ENCODE results near the gene FANCL.
"Not testable (repeated sequence)": the region's sequence is repeated elsewhere in the genome, so short reads cannot be mapped to it uniquely, and the experiment has no call there.

The FANCL gene

GRCh38 chr2:58206785-58207184, 34.3 kb downstream of the FANCL start:
- DNase-seq (ENCODE audit: low spot score) = no peak

- no peak for DNase-seq (ENCODE audit: low spot score)
Measured at GRCh38 chr2:58204195-58204959, 36.7 kb downstream of the FANCL start.

- no peak for DNase-seq (ENCODE audit: low spot score)
Measured at GRCh38 chr2:58203018-58203417, 38.1 kb downstream of the FANCL start.

GRCh38 chr2:58202404-58202803, 38.7 kb downstream of the FANCL start:
- DNase-seq (ENCODE audit: low spot score) = no peak

GRCh38 chr2:58197894-58198293, 43.2 kb downstream of the FANCL start:
- no peak for DNase-seq (ENCODE audit: low spot score)

- no peak for DNase-seq (ENCODE audit: low spot score)
Measured at GRCh38 chr2:58195662-58196061, 45.5 kb downstream of the FANCL start.

GRCh38 chr2:58194458-58194857, 46.7 kb downstream of the FANCL start:
- no peak for DNase-seq (ENCODE audit: low spot score)

GRCh38 chr2:58187022-58187421, 54.1 kb downstream of the FANCL start:
- DNase-seq (ENCODE audit: low spot score) = not testable (repeated sequence)

- no peak for DNase-seq (ENCODE audit: low spot score)
Measured at GRCh38 chr2:58186501-58186900, 54.6 kb downstream of the FANCL start.

- DNase-seq (ENCODE audit: low spot score) = peak; percentile 2
Measured at GRCh38 chr2:58182527-58182926, 58.6 kb downstream of the FANCL start.

- no peak for DNase-seq (ENCODE audit: low spot score)
Measured at GRCh38 chr2:58180635-58181034, 60.5 kb downstream of the FANCL start.

- DNase-seq (ENCODE audit: low spot score) = not testable (repeated sequence)
Measured at GRCh38 chr2:58180175-58180574, 61.0 kb downstream of the FANCL start.

- DNase-seq (ENCODE audit: low spot score) = not testable (repeated sequence)
Measured at GRCh38 chr2:58177187-58177586, 63.9 kb downstream of the FANCL start.

- not testable (repeated sequence) for DNase-seq (ENCODE audit: low spot score)
Measured at GRCh38 chr2:58171831-58172230, 69.3 kb downstream of the FANCL start.

GRCh38 chr2:58170334-58170933, 70.7 kb downstream of the FANCL start:
- not testable (repeated sequence) for DNase-seq (ENCODE audit: low spot score)

- not testable (repeated sequence) for DNase-seq (ENCODE audit: low spot score)
Measured at GRCh38 chr2:58169845-58170244, 71.3 kb downstream of the FANCL start.

- not testable (repeated sequence) for DNase-seq (ENCODE audit: low spot score)
Measured at GRCh38 chr2:58168130-58168529, 73.0 kb downstream of the FANCL start.

- DNase-seq (ENCODE audit: low spot score) = no peak
Measured at GRCh38 chr2:58163913-58164312, 77.2 kb downstream of the FANCL start.

GRCh38 chr2:58158481-58158880, 82.6 kb downstream of the FANCL start:
- DNase-seq (ENCODE audit: low spot score) = no peak

- DNase-seq (ENCODE audit: low spot score) = no peak
Measured at GRCh38 chr2:58157754-58158153, 83.4 kb downstream of the FANCL start.

GRCh38 chr2:58156780-58157179, 84.3 kb downstream of the FANCL start:
- peak; percentile 1 for DNase-seq (ENCODE audit: low spot score)

- DNase-seq (ENCODE audit: low spot score) = no peak
Measured at GRCh38 chr2:58155160-58155778, 85.9 kb downstream of the FANCL start.

GRCh38 chr2:58146707-58147106, 94.4 kb downstream of the FANCL start:
- peak; percentile 55 for DNase-seq (ENCODE audit: low spot score)

Measured in kidney tubule cell (primary cell).